Erythroblast (primary cell): Measurements from ENCODE around the gene GPR137C.

Experiments
- DNase-seq, 2 experiments: peaks; one replicate each; lab custom pipeline; 2025; lab: John Stamatoyannopoulos, UW
- GATA1 ChIP-seq: IDR thresholded peaks from 2 replicates; pipeline ENCODE4 v1.6.1; 2011; ENCODE audit warnings: low read depth, mild to moderate bottlenecking, control low read depth, low read length, moderate library complexity
- POLR2A ChIP-seq: IDR thresholded peaks from 2 replicates; pipeline ENCODE4 v1.6.1; 2011; ENCODE audit warnings: mild to moderate bottlenecking, low read length

Gene GPR137C

GRCh38 chr14:52552063-52552988, at the start of gene GPR137C, which contains the start of gene TXNDC16:
Gene GPR137C, plus strand, starts transcription at chr14:52552836. Its CDS starts 312 bp downstream, at chr14:52553148.
Gene TXNDC16, minus strand, starts transcription at chr14:52552505. Its CDS starts 8,948 bp downstream, at chr14:52543557.
- peak; percentile 99 to 100 for DNase-seq
- TF ChIP-seq POLR2A (peak; percentile 98), GATA1 (no peak)

- TF ChIP-seq POLR2A (no peak), GATA1 (no peak)
- DNase-seq: no peak
Observed at GRCh38 chr14:52513249-52513648, 39.4 kb upstream of the GPR137C start.

DNA sequence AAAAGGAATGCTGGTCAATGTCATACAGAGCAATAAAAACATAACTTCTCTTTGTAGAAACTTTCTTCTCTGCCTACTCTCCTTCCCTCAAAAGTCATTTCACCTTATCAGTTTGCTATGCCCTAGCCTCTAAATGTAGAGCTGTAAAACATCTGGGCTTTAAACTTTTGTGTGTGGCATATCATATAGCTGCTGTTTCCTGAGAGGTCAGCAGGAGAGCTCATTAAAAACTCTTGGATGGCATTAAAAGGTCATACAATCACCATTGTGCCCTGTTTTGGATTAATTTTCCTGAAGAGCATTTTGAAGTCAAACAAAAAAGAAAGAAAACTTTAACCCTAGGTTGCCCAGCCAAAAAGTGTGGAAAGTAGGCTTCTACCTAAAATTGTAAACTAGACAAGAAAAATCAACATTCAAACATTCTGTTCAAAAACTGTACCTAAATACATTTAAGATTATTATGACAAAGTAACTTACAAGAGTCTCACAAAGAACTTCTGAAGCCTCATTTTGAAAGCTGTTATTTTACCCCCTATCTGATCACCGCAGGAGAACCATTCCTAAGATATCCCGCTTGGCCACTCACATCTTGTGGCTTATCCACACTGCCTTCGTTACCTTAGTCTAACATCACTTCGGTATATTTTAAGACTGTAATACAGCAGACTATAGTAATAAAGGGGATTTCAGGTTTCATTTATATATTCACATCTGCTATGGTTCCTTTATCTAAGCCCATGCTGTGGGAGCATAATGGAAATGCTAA, 38.4 kb upstream of the GPR137C start:
- no peak for DNase-seq
- TF ChIP-seq GATA1 (no peak), POLR2A (no peak)

DNA sequence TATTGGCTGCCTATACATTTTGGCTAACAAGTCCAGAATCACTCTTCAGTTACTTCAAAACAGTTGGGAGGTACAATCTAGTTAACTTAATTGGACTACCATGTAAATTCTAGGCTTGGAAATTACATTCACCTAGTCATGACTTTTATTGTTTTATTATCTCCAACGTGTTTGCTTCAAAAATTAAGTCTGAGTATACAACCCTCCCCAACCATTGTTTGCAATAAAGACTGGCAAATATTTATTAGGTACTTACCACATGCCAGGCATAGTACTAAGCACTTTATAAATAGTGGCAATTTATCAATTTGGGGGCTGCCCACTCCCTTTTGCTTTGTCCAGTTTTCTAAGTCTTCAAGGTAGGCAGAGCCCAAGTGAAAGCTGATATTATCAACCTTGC, 30.6 kb upstream of the GPR137C start:
- no peak for DNase-seq
- no peak for TF ChIP-seq POLR2A

- no peak for TF ChIP-seq GATA1
- TF ChIP-seq POLR2A: no peak
- no peak for DNase-seq
Observed at GRCh38 chr14:52522581-52523345, 29.9 kb upstream of the GPR137C start.

DNA sequence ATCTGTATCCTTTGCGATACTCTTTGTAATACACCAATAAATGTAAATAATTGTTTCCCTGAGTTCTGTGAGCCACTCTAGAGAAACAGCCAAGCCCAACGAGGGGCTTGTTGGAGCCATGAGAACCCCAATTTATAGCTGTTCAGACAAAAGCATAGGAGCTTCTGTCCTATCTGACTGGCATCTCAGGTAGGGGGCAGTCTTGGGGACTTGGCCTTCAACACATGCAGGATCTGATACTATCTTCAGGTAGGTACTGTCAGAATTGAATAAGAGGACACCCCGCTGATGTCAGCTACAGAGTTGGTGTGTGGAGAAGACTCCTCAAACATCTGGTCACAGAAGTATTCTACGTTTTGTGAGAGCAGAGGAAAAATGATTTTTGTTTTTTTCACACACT, 25.6 kb upstream of the GPR137C start:
- TF ChIP-seq POLR2A (no peak), GATA1 (no peak)

DNA sequence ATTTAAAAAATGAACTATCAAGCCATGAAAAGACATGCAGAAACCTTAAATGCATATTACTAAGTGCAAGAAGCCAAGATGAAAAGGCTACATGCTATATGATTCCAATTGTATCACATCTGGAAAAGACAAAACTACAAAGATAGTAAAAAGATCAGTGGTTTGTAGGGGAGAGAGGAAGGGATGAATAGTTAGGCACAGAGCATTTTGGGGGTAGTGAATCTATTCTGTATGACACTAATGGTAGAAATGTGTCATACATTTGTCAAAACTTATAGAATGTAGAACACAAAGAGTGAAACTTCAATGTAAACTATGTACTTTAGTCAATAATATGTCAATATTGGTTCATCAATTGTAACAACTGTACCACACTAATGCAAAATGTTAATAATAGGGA, 21.2 kb upstream of the GPR137C start:
- no peak for DNase-seq
- TF ChIP-seq POLR2A (no peak), GATA1 (no peak)

More for the DNA sequence above, 25.6 kb upstream of the GPR137C start:
- no peak for DNase-seq

GRCh38 chr14:52536269-52536668, 16.4 kb upstream of the GPR137C start:
- TF ChIP-seq GATA1 (no peak), POLR2A (no peak)
- no peak for DNase-seq

GRCh38 chr14:52538623-52539022, 14.0 kb upstream of the GPR137C start:
- no peak for DNase-seq
- no peak for TF ChIP-seq GATA1
- no peak for TF ChIP-seq POLR2A

GRCh38 chr14:52545584-52546317, 6.9 kb upstream of the GPR137C start:
- no peak for DNase-seq
- TF ChIP-seq POLR2A: no peak
- TF ChIP-seq GATA1: no peak

GRCh38 chr14:52546318-52546670, 6.3 kb upstream of the GPR137C start:
- DNase-seq: peak; percentile 18 to 28
- TF ChIP-seq POLR2A (no peak), GATA1 (no peak)

- TF ChIP-seq POLR2A (no peak), GATA1 (no peak)
Observed at GRCh38 chr14:52547027-52547426, 5.6 kb upstream of the GPR137C start.

GRCh38 chr14:52547526-52547925, 5.1 kb upstream of the GPR137C start:
- peak; percentile 43 to 61 for DNase-seq
- TF ChIP-seq GATA1: no peak
- no peak for TF ChIP-seq POLR2A

More at GRCh38 chr14:52547027-52547426, 5.6 kb upstream of the GPR137C start:
- peak; percentile 26 for DNase-seq
